ENCODE measurements around the gene PPP6R3.

The PPP6R3 gene

GRCh38 chr11:68653486-68654430 is 193.2 kb downstream of the PPP6R3 start:
- H3K4me3 ChIP-seq (ENCODE audit: low read depth in 1 of 2, low read length in 2 of 2) = no peak overlapping the region
- no peak for ATAC-seq (ENCODE audit: insufficient read depth, low read depth)
- TF ChIP-seq, protein P1, sequence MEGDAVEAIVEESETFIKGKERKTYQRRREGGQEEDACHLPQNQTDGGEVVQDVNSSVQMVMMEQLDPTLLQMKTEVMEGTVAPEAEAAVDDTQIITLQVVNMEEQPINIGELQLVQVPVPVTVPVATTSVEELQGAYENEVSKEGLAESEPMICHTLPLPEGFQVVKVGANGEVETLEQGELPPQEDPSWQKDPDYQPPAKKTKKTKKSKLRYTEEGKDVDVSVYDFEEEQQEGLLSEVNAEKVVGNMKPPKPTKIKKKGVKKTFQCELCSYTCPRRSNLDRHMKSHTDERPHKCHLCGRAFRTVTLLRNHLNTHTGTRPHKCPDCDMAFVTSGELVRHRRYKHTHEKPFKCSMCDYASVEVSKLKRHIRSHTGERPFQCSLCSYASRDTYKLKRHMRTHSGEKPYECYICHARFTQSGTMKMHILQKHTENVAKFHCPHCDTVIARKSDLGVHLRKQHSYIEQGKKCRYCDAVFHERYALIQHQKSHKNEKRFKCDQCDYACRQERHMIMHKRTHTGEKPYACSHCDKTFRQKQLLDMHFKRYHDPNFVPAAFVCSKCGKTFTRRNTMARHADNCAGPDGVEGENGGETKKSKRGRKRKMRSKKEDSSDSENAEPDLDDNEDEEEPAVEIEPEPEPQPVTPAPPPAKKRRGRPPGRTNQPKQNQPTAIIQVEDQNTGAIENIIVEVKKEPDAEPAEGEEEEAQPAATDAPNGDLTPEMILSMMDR (IDR thresholded peaks at IDR 0.05; ENCODE audit: borderline replicate concordance, extremely low read depth, low read length, poor library complexity, severe bottlenecking) = no peak
- TF ChIP-seq EZH2 (IDR thresholded peaks at IDR 0.05; ENCODE audit: borderline replicate concordance, low read depth, low read length, severe bottlenecking) = no peak

DNA sequence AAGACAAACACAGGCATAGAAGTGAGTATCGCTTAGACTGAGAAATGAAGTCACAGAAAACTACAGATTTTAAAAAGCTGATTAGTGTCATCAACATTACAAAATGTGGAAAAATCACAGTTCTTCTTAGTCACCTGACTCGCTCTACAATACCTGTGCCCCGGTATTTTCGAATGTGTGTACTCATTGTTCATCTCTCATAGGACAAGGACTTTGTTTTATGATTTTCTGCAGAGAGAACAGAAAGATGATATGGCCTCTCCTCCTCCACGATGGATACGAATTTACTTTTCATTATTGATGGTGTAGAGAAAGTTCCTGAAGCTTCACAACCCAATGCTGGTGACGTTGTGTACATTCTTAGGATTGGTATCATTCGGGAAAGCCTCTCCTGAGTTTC is 194.4 kb downstream of the PPP6R3 start:
- no peak overlapping the region for H3K4me3 ChIP-seq (ENCODE audit: low read depth in 1 of 2, low read length in 2 of 2)
- no peaks in the 10 kb centered on the region for H3K27me3 ChIP-seq (ENCODE audit: insufficient read depth, low read length, poor library complexity)
- DNase-seq (no peak), ATAC-seq (ENCODE audit: insufficient read depth, low read depth) (no peak)
- H3K9me3 ChIP-seq (ENCODE audit: insufficient read depth, low read length, severe bottlenecking) = no peaks in the 10 kb centered on the region
- H3K36me3 ChIP-seq (ENCODE audit: insufficient read depth, low read length) = no peaks in the 10 kb centered on the region
- no peak overlapping the region for H2AFZ ChIP-seq (ENCODE audit: low read depth, low read length)
- H3K79me2 ChIP-seq (ENCODE audit: insufficient read depth, low read length) = no peaks in the 10 kb centered on the region
- TF ChIP-seq, protein P1 (IDR thresholded peaks at IDR 0.05; ENCODE audit: borderline replicate concordance, extremely low read depth, low read length, poor library complexity, severe bottlenecking) = no peak
- no peak for TF ChIP-seq EZH2 (IDR thresholded peaks at IDR 0.05; ENCODE audit: borderline replicate concordance, low read depth, low read length, severe bottlenecking)
- H3K4me1 ChIP-seq (ENCODE audit: insufficient read depth, low read length) = no peaks in the 10 kb centered on the region
- no peak overlapping the region for H3K27ac ChIP-seq (ENCODE audit: low read length)
- H3K9ac ChIP-seq (ENCODE audit: low read depth, low read length) = no peak overlapping the region
- no peaks in the 10 kb centered on the region; the same call in 1 of the 2 replicates for H4K20me1 ChIP-seq (ENCODE audit: insufficient read depth, low read length)
- H3K4me2 ChIP-seq (ENCODE audit: insufficient read depth, low read length) = no peak overlapping the region

More at GRCh38 chr11:68653486-68654430, 193.2 kb downstream of the PPP6R3 start:
- H3K79me2 ChIP-seq (ENCODE audit: insufficient read depth, low read length) = no peaks in the 10 kb centered on the region
- H3K4me2 ChIP-seq (ENCODE audit: insufficient read depth, low read length) = no peak overlapping the region
- H2AFZ ChIP-seq (ENCODE audit: low read depth, low read length) = no peak overlapping the region
- H3K9ac ChIP-seq (ENCODE audit: low read depth, low read length) = no peak overlapping the region
- no peaks in the 10 kb centered on the region for H3K9me3 ChIP-seq (ENCODE audit: insufficient read depth, low read length, severe bottlenecking)
- no peaks in the 10 kb centered on the region for H3K4me1 ChIP-seq (ENCODE audit: insufficient read depth, low read length)
- DNase-seq = no peak
- H3K27me3 ChIP-seq (ENCODE audit: insufficient read depth, low read length, poor library complexity) = no peaks in the 10 kb centered on the region
- H3K36me3 ChIP-seq (ENCODE audit: insufficient read depth, low read length) = no peaks in the 10 kb centered on the region
- no peak overlapping the region for H3K27ac ChIP-seq (ENCODE audit: low read length)
- H4K20me1 ChIP-seq (ENCODE audit: insufficient read depth, low read length) = no peaks in the 10 kb centered on the region; the same call in 1 of the 2 replicates

- no peak overlapping the region for H3K4me3 ChIP-seq (ENCODE audit: low read depth in 1 of 2, low read length in 2 of 2)
These were observed 194.9 kb downstream of the PPP6R3 start for GRCh38 chr11:68655406-68655805.

DNA sequence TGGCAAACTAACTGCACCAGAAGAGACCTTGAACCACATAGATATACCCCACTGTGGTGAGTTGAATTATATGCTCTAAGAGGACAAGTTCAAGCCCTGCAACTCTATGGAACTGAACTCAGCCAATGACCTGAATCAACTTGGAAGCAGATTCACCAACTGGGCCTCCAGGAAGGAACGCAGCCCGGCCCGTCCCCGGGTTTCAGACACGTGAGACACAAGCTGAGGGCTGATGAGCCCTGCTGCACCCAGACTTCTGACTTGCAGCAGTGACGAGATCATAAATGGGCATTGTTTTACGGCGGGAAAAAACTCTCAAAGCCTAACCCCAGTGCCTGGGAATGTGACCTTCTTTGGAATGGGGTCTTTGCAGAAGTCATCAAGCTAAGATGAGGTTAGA is 195.3 kb downstream of the PPP6R3 start:
- Histone ChIP-seq H2AFZ (ENCODE audit: low read depth, low read length) (no peak overlapping the region), H3K79me2 (ENCODE audit: insufficient read depth, low read length) (no peaks in the 10 kb centered on the region), H3K9ac (ENCODE audit: low read depth, low read length) (no peak overlapping the region), H3K9me3 (ENCODE audit: insufficient read depth, low read length, severe bottlenecking) (no peaks in the 10 kb centered on the region), H4K20me1 (ENCODE audit: insufficient read depth, low read length) (no peaks in the 10 kb centered on the region; the same call in 1 of the 2 replicates), H3K27ac (ENCODE audit: low read length) (no peak overlapping the region), H3K36me3 (ENCODE audit: insufficient read depth, low read length) (no peaks in the 10 kb centered on the region), H3K4me2 (ENCODE audit: insufficient read depth, low read length) (no peak overlapping the region), H3K4me3 (ENCODE audit: low read depth in 1 of 2, low read length in 2 of 2) (no peak overlapping the region), H3K4me1 (ENCODE audit: insufficient read depth, low read length) (no peaks in the 10 kb centered on the region), H3K27me3 (ENCODE audit: insufficient read depth, low read length, poor library complexity) (no peaks in the 10 kb centered on the region)
- ATAC-seq (ENCODE audit: insufficient read depth, low read depth) (no peak), DNase-seq (no peak)
- TF ChIP-seq, protein P1 (IDR thresholded peaks at IDR 0.05; ENCODE audit: borderline replicate concordance, extremely low read depth, low read length, poor library complexity, severe bottlenecking) = no peak
- TF ChIP-seq EZH2 (IDR thresholded peaks at IDR 0.05; ENCODE audit: borderline replicate concordance, low read depth, low read length, severe bottlenecking) = no peak

More at GRCh38 chr11:68655406-68655805, 194.9 kb downstream of the PPP6R3 start:
- Histone ChIP-seq H3K9ac (ENCODE audit: low read depth, low read length) (no peak overlapping the region), H3K79me2 (ENCODE audit: insufficient read depth, low read length) (no peaks in the 10 kb centered on the region), H3K4me1 (ENCODE audit: insufficient read depth, low read length) (no peaks in the 10 kb centered on the region), H3K36me3 (ENCODE audit: insufficient read depth, low read length) (no peaks in the 10 kb centered on the region), H2AFZ (ENCODE audit: low read depth, low read length) (no peak overlapping the region), H3K4me2 (ENCODE audit: insufficient read depth, low read length) (no peak overlapping the region), H4K20me1 (ENCODE audit: insufficient read depth, low read length) (no peaks in the 10 kb centered on the region; the same call in 1 of the 2 replicates), H3K27ac (ENCODE audit: low read length) (no peak overlapping the region), H3K9me3 (ENCODE audit: insufficient read depth, low read length, severe bottlenecking) (no peaks in the 10 kb centered on the region), H3K27me3 (ENCODE audit: insufficient read depth, low read length, poor library complexity) (no peaks in the 10 kb centered on the region)
- no peak for ATAC-seq (ENCODE audit: insufficient read depth, low read depth)
- DNase-seq = no peak
- no peak for TF ChIP-seq EZH2 (IDR thresholded peaks at IDR 0.05; ENCODE audit: borderline replicate concordance, low read depth, low read length, severe bottlenecking)
